HuH-7.5 (cell line): ENCODE measurements around the gene OPCML.
"Not testable (repeated sequence)": the region's sequence is repeated elsewhere in the genome, so short reads cannot be mapped to it uniquely, and the experiment has no call there.

ENCODE experiments used
- DNase-seq: peaks from one replicate; pipeline ENCODE4 v3.0.0; 2011; ENCODE audit warnings: low spot score

Gene OPCML

GRCh38 chr11:132427611-132428010 is 1104.7 kb downstream of the OPCML start:
- no peak for DNase-seq

GRCh38 chr11:132424433-132424832 is 1107.9 kb downstream of the OPCML start:
- no peak for DNase-seq

GRCh38 chr11:132423266-132423665 is 1109.0 kb downstream of the OPCML start:
- no peak for DNase-seq

GRCh38 chr11:132422722-132423121 is 1109.6 kb downstream of the OPCML start:
- DNase-seq: no peak

GRCh38 chr11:132421555-132421954 is 1110.7 kb downstream of the OPCML start:
- no peak for DNase-seq

GRCh38 chr11:132414451-132414850 is 1117.8 kb downstream of the OPCML start:
- no peak for DNase-seq

GRCh38 chr11:132410383-132410782 is 1121.9 kb downstream of the OPCML start:
- DNase-seq: no peak

- no peak for DNase-seq
Measured at GRCh38 chr11:132409573-132410355, 1122.5 kb downstream of the OPCML start.

- DNase-seq: no peak
Measured at GRCh38 chr11:132408877-132409276, 1123.4 kb downstream of the OPCML start.

GRCh38 chr11:132405728-132406127 is 1126.6 kb downstream of the OPCML start:
- DNase-seq: no peak

- no peak for DNase-seq
Measured at GRCh38 chr11:132402071-132402684, 1130.1 kb downstream of the OPCML start.

- no peak for DNase-seq
Measured at GRCh38 chr11:132396318-132396717, 1136.0 kb downstream of the OPCML start.

- no peak for DNase-seq
Measured at GRCh38 chr11:132395434-132395833, 1136.9 kb downstream of the OPCML start.

GRCh38 chr11:132379540-132379939 is 1152.8 kb downstream of the OPCML start:
- no peak for DNase-seq

- DNase-seq: no peak
Measured at GRCh38 chr11:132373405-132374143, 1158.7 kb downstream of the OPCML start.

- not testable (repeated sequence) for DNase-seq
Measured at GRCh38 chr11:132370114-132370513, 1162.2 kb downstream of the OPCML start.

- no peak for DNase-seq
Measured at GRCh38 chr11:132367293-132367692, 1165.0 kb downstream of the OPCML start.

- no peak for DNase-seq
Measured at GRCh38 chr11:132365650-132366049, 1166.7 kb downstream of the OPCML start.
